ENCODE measurements around the gene PSTPIP2. TPM values are rescaled to one million over a fixed set of nuclear protein-coding genes. Genes with fewer than 3 reads are reported as not detected.

The PSTPIP2 gene
- polyA plus RNA-seq, 1 donor from 2014 or later: 0.98 TPM

- Histone ChIP-seq H3K9me3 (ENCODE audit: low read length) (no peaks in the 10 kb centered on the region), H2AFZ (ENCODE audit: low read depth, low read length) (no peak overlapping the region), H3K36me3 (ENCODE audit: insufficient read depth, low read length) (no peaks in the 10 kb centered on the region), H4K20me1 (ENCODE audit: insufficient read depth) (no peaks in the 10 kb centered on the region), H3K27me3 (ENCODE audit: insufficient read depth, low read depth, low read length) (peaks cover 16% of the 10 kb centered on the region), H3F3A (ENCODE audit: insufficient read depth, low read length, poor library complexity, severe bottlenecking) (no peaks in the 10 kb centered on the region), H3K9me2 (ENCODE audit: insufficient read depth, low read length) (no peaks in the 10 kb centered on the region), H3K9ac (ENCODE audit: low read length) (no peak overlapping the region), H3K4me3 (ENCODE audit: low read length) (no peak overlapping the region), H3K4me2 (ENCODE audit: low read length) (no peak overlapping the region), H3K79me2 (replicated peaks; ENCODE audit: insufficient read depth, low read length) (no peaks in the 10 kb centered on the region), H3K27ac (ENCODE audit: low read length) (no peak overlapping the region)
- TF ChIP-seq REST (IDR thresholded peaks at IDR 0.05; ENCODE audit: borderline replicate concordance) (no peak), POLR2AphosphoS5 (IDR thresholded peaks at IDR 0.05) (no peak), CTCF (IDR thresholded peaks at IDR 0.05; ENCODE audit: poor library complexity, severe bottlenecking) (no peak), RAD21 (conservative IDR thresholded peaks at IDR 0.05) (no peak), SMC3 (conservative IDR thresholded peaks at IDR 0.05; ENCODE audit: poor library complexity) (no peak)
These were observed 3.3 kb downstream of the PSTPIP2 start for GRCh38 chr18:46068763-46069162.

GRCh38 chr18:46067438-46068007, 4.5 kb downstream of the PSTPIP2 start:
- no peak overlapping the region for H3K4me2 ChIP-seq (ENCODE audit: low read length)
- H3K79me2 ChIP-seq (replicated peaks; ENCODE audit: insufficient read depth, low read length): no peaks in the 10 kb centered on the region
- H3K4me3 ChIP-seq (ENCODE audit: low read length): no peak overlapping the region
- H3K9me2 ChIP-seq (ENCODE audit: insufficient read depth, low read length): no peaks in the 10 kb centered on the region
- no peaks in the 10 kb centered on the region for H3K9me3 ChIP-seq (ENCODE audit: low read length)
- TF ChIP-seq EP300 (conservative IDR thresholded peaks at IDR 0.05; ENCODE audit: poor library complexity, severe bottlenecking): no peak
- TF ChIP-seq TAF1 (IDR thresholded peaks at IDR 0.05; ENCODE audit: low read depth): no peak
- no peak for TF ChIP-seq SMC3 (conservative IDR thresholded peaks at IDR 0.05; ENCODE audit: poor library complexity)
- TF ChIP-seq RAD21 (conservative IDR thresholded peaks at IDR 0.05): no peak
- TF ChIP-seq POLR2AphosphoS5 (IDR thresholded peaks at IDR 0.05): no peak
- TF ChIP-seq EZH2 (IDR thresholded peaks at IDR 0.05; ENCODE audit: borderline replicate concordance, insufficient read depth, low read length, poor library complexity, severe bottlenecking): no peak
- no peak for TF ChIP-seq MXI1 (conservative IDR thresholded peaks at IDR 0.05; ENCODE audit: poor library complexity, severe bottlenecking)
- no peak for TF ChIP-seq REST (IDR thresholded peaks at IDR 0.05; ENCODE audit: borderline replicate concordance)
- TF ChIP-seq CTCF (IDR thresholded peaks at IDR 0.05; ENCODE audit: poor library complexity, severe bottlenecking): no peak
- H3F3A ChIP-seq (ENCODE audit: insufficient read depth, low read length, poor library complexity, severe bottlenecking): no peaks in the 10 kb centered on the region
- H3K27ac ChIP-seq (ENCODE audit: low read length): no peak overlapping the region
- peaks cover 14% of the 10 kb centered on the region for H3K27me3 ChIP-seq (ENCODE audit: insufficient read depth, low read depth, low read length)
- no peaks in the 10 kb centered on the region for H4K20me1 ChIP-seq (ENCODE audit: insufficient read depth)
- H3K9ac ChIP-seq (ENCODE audit: low read length): no peak overlapping the region
- no peak overlapping the region for H2AFZ ChIP-seq (ENCODE audit: low read depth, low read length)
- no peaks in the 10 kb centered on the region for H3K36me3 ChIP-seq (ENCODE audit: insufficient read depth, low read length)
